GM21737 (cell line): ENCODE measurements around the gene TBXAS1.
"Not testable (repeated sequence)": the region's sequence is repeated elsewhere in the genome, so short reads cannot be mapped to it uniquely, and the experiment has no call there.

Experiments used
- ATAC-seq: cut with Tn5 transposase; IDR thresholded peaks from one replicate; pipeline ENCODE4 v1.9.1; 2021; ENCODE audit warnings: mild to moderate bottlenecking, moderate library complexity; ENCODE audit not compliant: unreplicated experiment

Gene TBXAS1

DNA sequence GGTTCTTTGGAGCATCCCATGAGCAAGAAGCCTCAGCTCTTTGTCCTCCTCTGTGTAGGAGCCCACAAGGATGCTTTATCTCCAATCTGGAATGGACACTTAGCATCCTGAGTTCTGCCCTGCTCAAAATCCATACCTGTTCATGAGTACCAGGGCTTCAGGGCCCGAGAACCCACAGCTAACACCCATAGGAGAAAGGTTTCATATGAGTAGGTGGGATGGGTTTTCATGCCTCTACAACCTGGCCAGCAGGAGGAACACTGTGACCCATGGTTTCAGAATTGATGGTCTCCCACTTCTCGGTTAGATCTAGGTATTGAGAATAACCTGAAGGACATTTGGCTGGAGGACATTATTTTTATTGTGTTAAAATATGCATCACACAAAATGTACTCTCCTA is 57.8 kb downstream of the TBXAS1 start:
- ATAC-seq, result no peak

DNA sequence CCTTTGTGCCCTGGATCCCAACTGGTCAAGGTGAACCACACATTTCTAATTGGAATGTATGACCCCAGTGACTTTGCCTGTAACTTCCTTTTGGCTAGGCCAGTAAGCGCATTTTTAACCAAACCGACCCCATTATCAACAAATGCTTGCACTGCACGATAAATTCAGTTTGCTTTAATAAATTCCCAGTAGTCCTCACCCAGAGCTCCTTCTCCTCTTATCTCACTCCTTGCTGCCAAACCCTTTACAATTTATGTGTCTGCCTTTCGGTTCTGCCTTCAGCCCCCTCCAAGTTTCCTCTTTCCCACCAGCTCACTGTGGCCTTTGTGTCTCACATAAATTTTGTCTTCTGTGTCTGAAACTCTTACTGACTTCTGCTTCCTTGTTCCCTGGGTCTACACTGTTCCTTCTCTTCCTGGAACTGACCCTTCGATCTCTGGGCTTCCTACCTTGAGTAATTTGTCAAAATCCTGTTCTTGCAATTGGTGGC is 59.0 kb downstream of the TBXAS1 start:
- ATAC-seq, result no peak

DNA sequence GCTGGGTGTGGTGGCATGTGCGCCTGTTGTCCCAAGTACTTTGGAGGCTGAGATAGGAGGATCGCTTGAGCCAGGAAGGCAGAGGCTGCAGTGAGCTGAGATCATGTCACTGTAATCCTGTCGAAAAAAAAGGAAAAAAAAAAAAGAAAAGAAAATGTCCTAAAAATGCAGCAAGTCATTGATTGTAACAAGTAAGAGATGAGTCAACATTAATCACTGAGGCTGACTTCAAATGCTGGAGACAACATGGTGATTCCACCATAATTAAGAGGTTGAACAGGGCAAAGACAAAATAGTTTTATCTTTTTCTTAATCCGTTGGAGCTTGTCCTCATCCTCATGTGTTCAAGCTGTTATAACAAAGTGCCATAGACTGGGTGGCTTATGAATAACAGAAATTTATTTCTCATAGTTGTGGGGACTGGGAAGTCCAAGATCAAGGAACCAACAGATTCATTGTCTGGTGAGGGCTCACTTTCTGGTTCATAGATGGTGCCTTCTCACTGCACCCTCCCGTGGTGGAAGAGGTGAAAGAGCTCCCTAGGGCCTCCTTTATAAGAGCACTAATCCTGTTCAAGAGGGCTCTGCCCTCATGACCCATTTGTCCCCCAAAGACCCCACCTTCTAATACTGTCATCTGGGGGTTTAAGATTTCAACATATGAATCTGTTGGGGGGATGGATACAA is 60.3 kb downstream of the TBXAS1 start:
- ATAC-seq, result no peak

DNA sequence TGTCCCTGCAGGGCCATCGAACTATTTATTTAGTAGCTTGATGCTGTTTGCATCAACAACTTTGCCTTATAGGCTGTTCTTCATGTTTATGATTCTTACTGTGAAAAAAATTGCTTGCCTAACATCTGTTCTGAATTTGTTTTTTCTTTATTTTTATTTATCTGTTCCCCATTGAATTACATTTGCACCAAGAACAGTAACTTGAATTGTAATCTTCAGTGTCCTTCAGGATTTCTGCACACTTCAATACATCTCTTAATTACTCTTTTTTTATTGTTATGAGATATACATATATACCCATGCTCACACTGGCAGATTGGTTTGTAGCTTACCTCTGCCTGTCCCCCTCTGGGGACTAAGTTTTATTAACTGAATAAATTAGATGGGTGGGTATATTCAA is 64.4 kb downstream of the TBXAS1 start:
- no peak for ATAC-seq

DNA sequence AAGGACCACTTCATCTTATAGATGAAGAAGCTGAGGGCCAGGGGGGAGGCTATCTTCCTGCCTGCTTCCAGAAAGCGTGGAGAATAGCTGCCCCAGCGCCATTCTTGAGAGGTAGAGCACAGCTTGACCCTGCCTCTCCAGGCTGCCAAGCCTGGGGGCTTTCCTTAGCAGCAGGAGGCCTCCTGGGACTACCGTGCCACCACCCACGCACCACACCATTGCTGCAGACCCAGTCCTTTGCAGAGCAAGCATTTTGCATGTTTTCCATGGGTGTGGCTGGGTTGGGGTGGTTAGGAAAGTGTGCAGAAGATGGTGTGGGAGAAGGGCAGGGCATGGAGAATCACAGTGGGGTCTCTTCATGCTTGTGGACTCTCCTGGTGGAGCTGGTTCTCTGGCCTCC is 64.9 kb downstream of the TBXAS1 start:
- ATAC-seq, result no peak

DNA sequence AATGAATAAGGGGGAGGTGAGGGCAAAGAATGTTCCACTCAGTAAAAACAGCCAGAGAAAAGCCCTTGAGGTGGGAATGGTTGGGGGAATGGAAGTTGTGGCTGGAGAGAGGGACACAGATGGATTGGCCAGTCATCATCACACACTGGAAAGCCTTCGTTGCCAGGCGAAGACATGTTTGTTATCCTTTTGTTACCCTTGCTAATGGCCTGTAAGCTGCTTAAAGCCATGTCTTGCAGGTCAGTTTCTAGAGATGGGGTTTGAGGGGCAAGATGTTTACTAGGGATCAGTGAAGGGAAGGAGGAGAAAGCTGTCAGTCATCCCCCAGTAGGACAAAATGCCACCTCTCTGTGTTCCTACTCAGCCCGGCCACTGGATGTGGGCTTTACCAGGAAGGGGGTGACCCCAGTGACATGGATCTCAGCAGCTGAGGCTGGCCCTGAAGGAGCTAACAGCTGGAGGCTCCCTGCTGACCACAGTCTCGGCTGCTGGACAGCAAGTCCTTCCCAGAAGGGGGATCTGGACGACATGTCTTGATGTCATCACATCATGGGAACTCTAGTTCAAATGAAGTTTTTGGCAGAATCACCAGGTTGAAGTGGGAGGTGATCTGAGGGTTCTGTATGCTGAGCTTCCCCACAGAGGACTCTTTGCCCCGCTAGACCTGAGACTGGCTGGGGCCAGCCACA is 66.2 kb downstream of the TBXAS1 start:
- no peak for ATAC-seq

DNA sequence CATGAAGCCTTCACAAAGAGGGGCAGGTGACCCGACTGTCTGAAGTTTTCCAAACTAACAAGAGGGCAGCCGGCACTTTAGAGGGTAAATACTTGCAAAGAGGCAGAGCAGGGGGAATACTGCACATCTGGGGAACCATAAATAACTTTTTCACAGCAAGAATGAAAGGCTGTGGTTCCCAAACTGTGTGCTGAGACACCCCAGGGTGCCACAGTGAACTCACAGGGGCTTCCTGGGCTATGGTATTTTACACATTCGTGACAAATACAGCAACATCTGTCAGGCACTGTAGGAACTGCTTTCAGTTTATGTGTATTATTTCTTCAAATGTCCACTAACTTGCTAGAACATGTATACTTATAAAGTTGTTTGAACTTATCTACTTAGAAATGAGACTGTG is 67.2 kb downstream of the TBXAS1 start:
- no peak for ATAC-seq

DNA sequence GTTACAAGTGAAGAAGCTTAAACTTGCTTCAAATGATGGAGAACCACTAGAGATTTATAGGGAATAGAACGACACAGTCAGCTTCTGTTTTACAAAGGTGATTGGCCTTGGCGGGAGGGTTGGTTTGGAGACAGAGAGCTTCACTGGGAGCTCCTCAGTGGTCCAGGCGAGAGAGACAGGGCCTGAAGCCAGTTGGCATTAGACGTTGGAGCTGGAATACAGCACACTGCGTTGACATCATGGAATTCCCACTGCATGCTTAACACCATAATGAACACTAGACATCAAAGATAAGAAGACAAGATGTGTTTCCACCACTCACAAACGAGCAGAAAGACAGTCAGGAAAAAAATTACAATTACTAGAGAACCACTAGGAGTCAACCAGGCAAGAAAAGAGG is 67.8 kb downstream of the TBXAS1 start:
- ATAC-seq, result no peak

DNA sequence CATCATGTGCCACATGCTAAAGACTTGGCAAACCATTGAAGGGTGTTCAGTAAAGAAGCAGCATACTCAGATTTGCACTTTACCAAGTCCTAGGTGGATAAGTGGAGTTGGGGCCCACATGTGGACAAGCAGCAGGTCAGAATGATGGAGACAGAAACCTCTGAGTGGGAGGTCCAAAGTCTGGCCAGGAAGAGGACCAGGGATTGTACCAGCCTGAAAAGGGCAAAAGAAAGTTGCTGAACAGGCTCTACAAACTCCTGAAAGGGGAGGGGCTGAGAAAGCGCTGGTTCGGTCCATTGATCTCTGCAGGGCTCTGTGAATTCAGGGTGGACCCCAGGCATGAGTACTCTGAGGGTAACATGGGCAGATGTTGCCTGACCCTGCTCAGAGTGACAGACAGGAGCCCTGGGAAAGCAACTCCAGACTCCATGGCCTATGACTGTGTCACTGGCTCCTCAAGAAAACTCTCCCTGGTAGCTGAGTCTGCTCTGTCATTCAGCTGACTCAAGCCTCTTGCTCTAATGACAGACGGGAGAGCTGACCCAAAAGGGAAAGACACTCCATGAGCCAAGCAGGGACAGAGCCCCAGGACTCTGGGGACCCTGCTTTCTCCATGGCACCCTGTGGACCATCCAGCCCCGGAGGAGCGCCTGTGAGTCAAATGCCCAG is 68.5 kb downstream of the TBXAS1 start:
- ATAC-seq, result no peak

DNA sequence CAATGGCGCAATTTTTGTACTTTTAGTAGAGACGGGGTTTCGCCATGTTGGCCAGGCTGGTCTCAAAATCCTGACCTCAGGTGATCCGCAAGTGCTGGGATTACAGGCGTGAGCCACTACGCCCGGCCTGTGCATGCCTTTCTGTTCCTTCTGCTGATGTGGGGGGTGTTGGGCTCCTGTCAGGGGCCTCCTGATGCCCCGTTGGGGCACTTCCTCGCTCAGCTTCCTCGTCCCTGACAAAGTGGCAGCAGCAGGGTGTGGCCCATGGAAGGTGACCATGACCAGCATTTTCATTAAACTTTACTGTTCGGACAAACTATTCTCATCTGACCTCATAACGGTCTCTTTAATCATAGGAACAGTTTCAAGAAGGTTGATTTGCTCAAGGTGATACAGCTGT is 69.4 kb downstream of the TBXAS1 start:
- ATAC-seq, result no peak

DNA sequence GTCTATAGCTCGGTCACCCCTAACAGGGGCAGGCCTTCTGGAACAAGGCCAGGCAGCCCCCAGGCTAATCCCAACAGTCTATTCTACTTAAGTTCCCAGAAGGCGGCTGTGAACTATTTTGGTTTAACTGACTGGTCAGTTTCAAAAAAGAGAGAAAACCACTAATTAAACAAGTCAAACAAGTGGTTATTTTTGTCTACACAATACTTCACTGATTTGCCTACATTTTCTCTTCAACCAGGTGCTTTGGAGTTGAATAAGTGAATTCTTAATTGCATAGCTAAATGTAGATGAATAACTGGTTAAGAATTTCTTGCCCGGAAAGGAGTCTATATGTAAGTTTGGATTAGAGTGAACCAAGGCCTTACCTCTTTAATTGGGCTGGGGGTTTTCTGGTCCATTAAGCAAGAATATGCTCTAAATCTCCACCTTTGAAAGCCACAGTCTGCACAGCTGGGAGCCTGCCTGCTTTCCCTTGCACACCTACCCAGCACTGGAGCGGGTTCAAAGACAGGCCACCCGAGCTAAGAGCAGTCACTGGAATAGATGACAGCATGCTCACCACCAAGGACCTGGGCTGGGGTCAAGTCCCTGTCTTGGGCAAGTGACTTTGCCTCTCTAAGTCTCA is 70.4 kb downstream of the TBXAS1 start:
- ATAC-seq, result no peak

DNA sequence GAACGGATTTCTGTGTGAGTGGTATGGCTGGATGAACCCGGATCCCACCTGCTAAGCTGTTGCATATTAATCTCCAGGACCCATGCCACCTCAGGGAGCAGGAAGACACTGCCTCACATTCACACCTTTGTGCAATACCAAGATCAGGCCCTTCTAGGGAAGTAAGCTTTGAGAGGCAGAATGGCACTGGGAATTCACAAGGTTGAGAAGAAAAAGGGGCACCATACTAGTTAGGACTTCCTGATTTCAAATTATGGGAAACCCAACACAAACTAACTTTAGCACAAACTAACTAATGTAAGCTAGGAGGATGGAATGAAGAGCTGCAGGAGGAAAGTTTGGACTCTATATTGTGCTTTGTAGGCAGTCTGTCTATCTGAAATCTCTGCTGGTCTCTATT is 71.3 kb downstream of the TBXAS1 start:
- no peak for ATAC-seq

DNA sequence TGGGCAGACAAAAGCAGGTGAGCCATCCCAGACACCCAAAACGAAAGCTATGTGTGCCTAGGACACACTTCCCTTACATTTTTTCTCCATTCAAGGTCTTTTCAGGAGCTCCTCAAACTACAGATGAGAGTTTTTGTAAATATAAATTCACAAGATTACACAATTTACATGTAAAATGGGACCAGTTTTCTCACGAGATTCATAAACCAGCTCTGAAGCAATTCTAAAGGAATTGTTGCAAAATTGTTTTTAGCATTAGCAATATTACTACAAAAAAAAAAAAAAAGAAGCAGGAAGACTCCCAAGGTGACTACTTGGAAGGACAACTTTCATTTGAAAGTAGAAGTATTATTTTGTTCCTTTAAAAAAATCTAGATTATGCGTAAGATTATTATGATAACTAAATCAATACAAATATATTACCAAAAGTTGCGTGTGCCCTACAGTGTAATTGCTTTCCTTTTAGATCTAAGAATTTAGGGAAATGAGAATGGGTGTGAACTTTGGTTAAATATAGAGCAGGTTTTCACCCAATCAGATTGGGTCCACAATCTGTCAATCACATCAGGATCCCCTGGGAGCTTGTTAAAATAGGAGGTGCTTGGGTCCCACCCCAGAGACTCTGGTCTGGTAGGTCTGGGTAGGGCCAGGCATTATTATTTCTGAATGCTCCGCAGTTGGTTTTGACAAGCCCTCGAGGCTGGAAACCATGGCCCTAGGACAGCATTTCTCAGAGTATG is 72.2 kb downstream of the TBXAS1 start:
- no peak for ATAC-seq

DNA sequence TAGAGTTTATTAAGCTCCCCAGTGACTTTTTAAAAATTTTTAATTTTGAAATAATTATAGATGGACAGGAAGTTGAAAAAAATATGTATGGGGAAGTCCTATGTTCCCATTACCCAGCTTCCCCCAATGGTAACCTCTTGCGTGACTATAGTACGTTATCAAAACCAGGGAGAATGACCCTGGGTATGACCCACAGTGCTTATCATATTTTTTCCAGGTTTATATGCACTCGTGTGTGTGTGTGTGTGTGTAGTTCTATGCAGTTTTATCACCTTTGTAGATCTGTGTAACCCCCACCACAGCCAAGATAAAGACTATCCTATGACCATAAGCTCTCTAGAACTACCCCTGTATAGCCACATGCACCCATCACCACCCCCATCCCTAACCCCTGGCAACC is 72.8 kb downstream of the TBXAS1 start:
- no peak for ATAC-seq

DNA sequence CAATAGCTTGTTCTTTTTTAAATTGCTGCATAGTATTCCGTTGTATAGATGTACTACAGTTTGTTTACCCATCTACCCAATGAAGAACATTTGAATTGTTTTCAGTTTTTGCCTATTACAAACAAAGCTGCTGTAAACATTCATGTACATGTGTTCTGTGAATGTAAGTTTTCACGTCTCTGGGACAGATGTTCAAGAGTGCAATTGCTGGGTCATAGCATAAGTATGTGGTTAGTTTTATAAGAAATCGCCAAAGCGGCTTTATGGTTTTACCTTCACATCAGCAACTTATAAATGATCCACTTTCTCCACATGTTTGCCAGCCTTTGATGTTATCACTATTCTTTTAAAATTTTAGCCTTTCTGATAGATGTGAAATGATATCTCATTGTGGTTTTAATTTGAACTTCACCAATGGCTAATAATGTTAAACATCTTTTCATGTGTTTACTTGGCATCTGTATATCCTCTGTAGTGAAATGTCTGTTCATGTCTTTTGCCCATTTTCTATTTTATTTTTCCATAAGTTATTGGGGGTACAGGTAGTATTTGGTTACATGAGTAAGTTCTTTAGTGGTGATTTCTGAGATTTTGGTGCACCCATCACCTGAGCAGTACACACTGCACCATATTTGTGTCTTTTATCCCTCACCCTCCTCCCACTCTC is 73.5 kb downstream of the TBXAS1 start:
- ATAC-seq, result no peak

DNA sequence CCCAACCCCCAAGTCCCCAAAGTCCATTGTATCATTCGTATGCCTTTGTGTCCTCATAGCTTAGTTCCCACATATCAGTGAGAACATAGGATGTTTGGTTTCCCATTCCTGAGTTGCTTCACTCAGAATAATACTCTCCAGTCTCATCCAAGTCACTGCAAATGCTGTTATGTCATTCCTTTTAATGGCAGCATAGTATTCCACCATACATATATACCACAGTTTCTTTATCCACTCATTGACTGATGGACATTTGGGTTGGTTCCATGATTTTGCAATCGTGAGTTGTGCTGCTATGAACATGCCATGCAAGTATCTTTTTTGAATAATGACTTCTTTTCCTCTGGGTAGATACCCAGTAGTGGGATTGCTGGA is 74.0 kb downstream of the TBXAS1 start:
- not testable (repeated sequence) for ATAC-seq

DNA sequence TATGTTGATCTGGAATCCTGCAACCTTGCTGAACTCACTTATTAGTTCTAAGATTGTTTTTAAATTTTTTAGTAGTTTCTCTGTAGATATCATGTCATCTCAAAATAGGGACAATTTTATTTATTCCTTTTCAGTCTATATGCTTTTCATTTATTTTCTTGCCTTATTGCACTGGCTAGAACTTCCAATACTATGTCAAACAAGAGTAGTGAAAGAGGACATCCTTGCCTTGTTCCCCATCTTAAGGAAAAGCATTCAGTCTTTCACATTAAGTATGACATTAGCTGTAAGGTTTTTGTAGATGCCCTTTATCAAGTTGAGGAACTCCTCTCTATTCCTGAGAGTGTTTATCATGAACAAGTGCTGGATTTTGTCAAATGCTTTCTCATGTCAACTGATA is 77.8 kb downstream of the TBXAS1 start:
- ATAC-seq, result no peak

DNA sequence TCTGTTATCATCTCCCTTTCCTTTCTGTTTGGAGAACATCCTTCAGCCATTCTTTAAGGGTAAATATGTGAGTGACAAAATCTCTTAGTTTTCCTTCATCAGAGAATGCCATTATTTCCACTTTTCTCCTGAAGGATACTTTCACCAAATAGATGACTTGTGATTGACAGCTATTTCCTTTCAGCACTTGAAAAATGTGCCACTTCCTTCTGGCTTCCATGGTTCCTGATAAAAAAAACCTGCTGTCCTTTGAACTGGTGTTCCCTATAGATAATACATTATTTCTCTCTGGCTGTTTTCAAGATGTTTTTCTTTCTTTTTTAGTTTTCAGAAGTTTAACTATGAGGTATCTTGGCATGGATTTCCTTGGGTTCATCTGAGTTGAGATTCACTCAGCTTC is 79.7 kb downstream of the TBXAS1 start:
- ATAC-seq, result no peak

DNA sequence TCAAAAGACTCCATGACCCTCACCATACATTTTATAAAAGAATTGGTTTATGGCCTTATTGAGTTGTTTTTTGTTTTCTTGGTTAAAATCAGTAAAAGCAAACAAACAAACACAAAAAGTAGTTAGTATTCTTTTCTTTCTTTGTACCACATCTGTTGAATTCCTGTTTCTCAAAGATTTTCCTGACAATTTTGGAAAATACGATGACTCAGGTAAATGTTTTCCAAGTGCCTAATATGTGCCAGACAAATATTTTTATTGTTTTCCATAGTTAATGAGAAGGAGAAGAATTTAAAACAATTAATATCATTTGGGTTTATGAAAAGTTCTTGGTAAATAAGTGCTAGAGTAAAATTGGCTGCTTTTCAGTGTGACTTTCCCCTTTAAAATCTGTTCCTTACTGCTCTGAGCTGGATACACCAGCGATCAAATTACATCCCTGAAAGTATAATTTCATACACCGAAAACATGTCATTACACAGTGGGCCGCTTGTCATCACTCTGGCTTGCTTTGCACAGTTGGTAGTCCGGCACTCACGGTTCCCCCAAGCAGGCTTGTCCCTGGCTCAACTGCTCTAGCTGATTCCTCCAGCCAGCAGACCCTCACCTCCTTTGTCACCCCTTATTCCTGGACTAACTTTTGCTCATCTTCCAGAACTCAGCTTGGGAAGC is 80.5 kb downstream of the TBXAS1 start:
- no peak for ATAC-seq
